GM12864 (cell line): ENCODE data around the gene ACR.
A peak's percentile ranks its signal among the peaks of the same experiment; 100 is the strongest.
"Not testable (repeated sequence)": the region's sequence is repeated elsewhere in the genome, so short reads cannot be mapped to it uniquely, and the experiment has no call there.

Experiments
- DNase-seq: peaks from one replicate; pipeline ENCODE4 v3.0.0-alpha.2; 2011; ENCODE audit warnings: low read depth
- H3K4me3 ChIP-seq: 2 replicates; pipeline ENCODE4 v1.5.1; 2011; ENCODE audit warnings: mild to moderate bottlenecking, low read depth, low read length, control low read depth

The ACR gene

DNA sequence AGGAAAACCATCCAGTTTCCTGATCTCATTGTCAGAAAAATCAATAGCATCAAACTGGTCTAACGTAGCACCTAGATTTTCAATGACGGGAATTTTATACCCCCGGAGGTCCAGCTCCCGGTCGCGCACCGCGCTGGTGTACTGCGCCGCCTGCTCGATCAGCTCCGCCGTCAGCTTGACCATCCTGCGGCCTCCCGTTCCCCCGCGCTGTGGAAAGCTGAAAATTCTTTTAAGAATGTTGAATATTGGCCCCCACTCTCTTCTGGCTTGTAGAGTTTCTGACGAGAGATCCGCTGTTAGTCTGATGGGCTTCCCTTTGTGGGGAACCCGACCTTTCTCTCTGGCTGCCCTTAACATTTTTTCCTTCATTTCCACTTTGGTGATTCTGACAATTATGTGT, 17.2 kb downstream of the ACR start:
- not testable (repeated sequence) for DNase-seq, H3K4me3 ChIP-seq

DNA sequence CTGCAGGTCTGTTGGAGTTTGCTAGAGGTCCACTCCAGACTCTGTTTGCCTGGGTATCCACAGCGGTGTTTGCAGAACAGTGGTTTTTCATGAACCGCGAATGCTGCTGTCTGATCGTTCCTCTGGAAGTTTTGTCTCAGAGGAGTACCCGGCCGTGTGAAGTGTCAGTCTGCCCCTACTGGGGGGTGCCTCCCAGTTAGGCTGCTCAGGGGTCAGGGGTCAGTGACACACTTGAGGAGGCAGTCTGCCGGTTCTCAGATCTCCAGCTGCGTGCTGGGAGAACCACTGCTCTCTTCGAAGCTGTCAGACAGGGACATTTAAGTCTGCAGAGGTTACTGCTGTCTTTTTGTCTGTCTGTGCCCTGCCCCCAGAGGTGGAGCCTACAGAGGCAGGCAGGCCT, 18.4 kb downstream of the ACR start:
- not testable (repeated sequence) for DNase-seq, H3K4me3 ChIP-seq

DNA sequence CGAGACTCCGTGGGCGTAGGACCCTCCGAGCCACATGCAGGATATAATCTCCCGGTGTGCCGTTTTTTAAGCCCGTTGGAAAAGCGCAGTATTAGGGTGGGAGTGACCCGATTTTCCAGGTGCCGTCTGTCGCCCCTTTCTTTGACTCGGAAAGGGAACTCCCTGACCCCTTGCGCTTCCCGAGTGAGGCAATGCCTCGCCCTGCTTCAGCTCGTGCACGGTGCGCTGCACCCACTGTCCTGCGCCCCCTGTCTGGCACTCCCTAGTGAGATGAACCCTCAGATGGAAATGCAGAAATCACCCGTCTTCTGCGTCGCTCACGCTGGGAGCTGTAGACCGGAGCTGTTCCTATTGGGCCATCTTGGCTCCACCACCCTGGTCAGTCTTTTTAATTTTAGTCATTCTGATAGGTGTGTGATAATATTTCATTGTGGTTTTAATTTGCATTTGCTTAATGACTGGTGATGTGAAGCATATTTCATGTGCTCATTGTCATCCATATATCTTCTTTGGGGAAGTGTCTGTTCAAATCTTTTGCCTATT, 19.0 kb downstream of the ACR start:
- DNase-seq = not testable (repeated sequence)
- peak overlapping the region; percentile 54 for H3K4me3 ChIP-seq

DNA sequence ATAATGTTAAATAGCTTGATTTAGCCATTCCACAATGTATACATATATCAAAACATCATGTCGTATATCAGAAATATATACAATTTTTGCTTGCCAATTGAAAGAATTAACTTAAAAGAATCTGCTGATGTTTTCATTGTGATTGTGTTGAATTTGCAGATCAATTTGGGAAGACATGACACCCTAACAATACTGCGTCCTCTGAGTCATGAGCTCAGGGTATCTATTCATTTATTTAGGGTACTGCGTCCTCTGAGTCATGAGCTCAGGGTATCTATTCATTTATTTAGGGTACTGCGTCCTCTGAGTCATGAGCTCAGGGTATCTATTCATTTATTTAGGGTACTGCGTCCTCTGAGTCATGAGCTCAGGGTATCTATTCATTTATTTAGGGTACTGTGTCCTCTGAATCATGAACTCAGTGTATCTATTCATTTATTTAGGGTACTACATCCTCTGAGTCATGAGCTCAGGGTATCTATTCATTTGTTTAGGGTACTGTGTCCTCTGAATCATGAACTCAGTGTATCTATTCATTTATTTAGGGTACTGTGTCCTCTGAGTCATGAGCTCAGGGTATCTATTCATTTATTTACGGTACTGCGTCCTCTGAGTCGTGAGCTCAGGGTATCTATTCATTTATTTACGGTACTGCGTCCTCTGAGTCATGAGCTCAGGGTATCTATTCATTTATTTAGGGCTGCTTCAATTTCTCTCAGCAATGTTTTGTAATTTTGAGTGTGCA, 21.8 kb downstream of the ACR start:
- H3K4me3 ChIP-seq, DNase-seq: not testable (repeated sequence)

DNA sequence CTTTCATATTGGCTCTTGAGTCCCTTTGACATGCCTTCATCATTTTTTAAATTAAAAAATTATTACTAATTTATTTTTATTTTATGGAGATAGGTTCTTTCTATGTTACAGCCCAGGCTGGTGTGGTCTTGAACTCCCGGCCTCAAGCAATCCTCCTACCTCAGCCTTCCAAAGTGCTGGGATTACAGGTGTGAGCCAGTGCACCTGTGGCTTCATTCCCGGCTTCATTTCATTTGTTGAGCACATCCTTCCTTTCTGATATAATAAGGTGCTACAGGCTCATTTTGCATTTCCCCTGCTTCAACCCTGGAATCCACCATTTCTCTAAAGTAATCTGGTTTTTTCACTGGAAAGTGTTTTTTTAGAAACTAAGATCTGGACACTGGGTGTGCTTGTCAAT, 23.8 kb downstream of the ACR start:
- not testable (repeated sequence) for H3K4me3 ChIP-seq, DNase-seq

DNA sequence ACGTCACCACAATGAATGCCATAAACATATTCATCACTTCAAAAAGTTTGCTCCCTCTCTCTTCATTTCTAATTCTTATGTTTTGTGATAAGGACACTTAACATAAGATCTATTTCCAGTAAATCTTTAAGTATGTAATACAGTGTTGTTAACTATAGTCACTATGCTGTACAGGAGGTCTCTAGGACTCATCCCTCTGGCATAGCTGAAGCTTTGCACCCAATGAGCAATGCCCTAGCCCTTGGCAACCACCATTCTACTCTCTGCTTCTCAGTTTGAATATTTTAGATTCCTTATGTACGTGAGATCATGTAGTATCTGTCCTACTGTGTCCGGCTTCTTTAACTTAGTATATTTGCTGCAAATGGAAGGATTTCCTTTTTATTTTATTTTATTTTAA, 26.3 kb downstream of the ACR start:
- not testable (repeated sequence) for DNase-seq, H3K4me3 ChIP-seq

DNA sequence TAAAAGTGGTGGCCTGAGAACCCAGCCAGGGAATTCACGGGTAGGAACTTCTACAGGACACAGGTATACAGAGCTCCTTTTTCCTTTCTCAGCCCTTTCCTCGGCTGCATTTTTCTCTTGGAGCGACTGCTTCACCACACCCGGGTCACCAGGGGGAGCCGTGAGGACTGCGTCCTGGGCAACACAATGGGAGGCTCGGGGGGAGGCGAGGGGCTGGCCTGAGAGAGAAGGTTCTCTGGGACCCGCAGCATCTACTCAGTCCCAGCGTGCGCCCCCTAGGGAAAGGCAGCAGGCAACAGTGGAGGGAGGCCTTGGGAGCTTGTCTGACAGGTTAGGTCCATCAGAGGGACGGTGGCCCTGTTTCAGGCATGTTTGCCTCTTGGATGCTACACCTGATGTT, 37.1 kb downstream of the ACR start:
- not testable (repeated sequence) for DNase-seq, H3K4me3 ChIP-seq

DNA sequence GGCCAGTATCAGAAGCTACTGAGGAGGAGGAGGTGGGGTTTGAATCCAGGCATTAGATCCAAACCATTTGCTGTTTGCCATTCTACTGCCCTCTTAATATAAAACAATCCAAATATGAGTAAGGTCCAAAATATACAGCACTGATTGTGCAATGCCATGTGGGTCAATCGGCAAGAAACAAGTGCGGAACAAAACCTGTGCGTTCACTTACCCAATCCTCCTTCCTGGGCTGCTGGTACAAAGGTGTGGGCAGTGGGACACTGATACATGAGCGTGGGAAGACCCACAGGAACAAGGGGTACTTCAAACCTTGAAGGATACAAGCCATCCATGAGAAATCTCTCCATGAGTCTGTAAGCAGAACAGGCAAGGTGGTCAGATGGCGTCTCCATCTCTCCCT, 39.6 kb downstream of the ACR start:
- H3K4me3 ChIP-seq, DNase-seq: not testable (repeated sequence)

DNA sequence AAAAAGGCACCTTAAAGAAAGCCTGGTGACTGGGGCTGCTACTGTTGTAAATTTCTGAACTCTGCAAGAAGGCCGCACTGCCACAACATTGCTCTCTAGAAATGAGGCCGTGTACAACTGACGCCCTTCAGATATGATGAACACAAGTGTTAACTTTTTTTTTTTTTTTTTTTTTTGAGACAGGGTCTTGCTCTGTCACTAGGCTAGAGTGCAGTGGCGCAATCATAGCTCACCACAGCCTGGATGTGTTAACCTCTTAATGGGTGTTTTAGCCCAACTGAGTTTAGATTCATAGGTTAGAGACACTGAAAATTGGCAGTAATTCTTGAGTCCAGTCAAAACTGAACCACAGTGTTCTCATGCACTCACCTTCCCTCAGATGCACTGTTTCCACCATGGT, 42.2 kb downstream of the ACR start:
- not testable (repeated sequence) for H3K4me3 ChIP-seq, DNase-seq

DNA sequence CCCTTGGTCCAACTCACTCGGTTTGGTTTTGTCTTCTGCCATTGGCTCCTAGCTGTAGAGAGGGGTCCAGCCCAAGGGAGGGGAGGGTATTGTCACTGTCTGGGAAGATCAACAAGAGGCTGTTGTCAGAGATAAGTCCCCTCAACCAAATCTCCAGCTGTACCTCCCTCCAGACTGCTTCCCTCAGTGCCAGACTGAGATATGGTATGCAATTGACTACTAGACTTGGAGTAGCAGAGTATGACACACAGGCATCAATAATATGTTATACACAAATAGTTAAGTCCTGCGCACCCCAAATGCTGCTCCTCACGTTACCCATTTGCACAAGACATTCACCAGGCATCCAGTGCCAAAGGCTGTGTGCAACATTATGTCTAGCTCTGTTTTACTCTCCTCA, 44.2 kb downstream of the ACR start:
- H3K4me3 ChIP-seq = not testable (repeated sequence)

DNA sequence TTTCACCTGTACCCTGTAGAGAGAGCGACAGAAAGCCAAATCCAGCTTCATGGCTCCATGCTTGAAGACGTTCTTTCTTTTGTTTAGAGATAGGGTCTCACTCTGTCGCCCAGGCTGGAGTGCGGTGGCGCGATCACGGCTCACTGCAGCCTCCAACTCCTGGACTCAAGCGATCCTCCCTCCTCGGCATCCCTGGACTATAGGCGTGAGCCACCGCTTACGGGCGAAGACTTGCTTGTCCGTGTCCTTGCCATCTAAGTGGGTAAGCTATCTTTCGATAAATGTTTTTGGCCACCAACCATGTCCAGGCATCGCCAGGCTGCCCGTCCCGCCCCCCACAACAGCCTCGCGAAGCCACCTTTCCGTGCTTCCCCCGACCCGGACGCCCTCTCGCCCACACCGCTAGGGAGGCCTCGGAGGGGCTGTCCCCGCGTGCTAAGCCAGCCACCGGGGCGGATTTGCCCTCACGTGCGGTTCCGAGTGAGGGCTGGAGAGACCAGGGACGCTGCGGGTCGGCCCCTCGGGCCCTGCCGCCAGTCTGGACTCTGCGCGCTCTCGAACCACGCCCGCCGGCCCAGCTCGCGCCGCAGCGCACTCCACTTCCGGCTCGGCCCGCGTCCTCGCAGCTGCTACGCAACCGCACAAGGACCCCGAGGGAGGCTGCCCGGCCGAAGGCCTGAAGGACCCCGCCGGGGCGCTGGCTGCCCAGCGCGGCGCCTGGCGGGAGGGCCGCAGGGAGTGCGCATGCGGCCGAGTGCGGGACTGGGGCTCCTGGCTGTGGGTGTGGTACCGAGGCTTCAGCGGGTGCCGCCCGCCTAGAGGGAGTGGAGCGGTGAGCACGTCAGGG, 45.3 kb downstream of the ACR start, which contains the start of gene RABL2B:
Gene RABL2B (minus strand): TSS at position 604 of the 847 bp plus-strand sequence. CDS start 1,342 bp downstream, outside the sequence.
- DNase-seq = peak; percentile 63
- H3K4me3 ChIP-seq = peak within 1 kb of the TSS; percentile 60

More for the DNA sequence above, 44.2 kb downstream of the ACR start:
- not testable (repeated sequence) for DNase-seq

DNA sequence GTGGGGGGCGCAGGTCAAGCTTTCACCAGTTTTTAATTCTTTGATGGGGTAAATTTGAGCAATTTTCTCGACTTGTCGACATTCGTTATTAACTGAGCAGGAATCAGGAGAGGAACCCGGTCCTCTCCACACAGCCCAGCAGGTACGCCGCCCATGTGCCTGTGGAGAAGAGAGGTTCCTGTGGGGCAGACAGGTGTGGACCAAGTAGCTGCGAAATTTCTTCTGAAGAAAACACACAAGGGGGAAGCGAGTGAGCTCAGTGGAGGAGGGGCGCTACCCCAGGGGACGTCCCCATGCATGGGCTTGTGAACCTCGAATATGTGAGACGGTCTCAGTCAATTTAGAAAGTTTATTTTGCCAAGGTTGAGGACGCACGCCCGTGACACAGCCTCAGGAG, 45.9 kb downstream of the ACR start:
- not testable (repeated sequence) for DNase-seq
- peak overlapping the region; percentile 60 for H3K4me3 ChIP-seq

DNA sequence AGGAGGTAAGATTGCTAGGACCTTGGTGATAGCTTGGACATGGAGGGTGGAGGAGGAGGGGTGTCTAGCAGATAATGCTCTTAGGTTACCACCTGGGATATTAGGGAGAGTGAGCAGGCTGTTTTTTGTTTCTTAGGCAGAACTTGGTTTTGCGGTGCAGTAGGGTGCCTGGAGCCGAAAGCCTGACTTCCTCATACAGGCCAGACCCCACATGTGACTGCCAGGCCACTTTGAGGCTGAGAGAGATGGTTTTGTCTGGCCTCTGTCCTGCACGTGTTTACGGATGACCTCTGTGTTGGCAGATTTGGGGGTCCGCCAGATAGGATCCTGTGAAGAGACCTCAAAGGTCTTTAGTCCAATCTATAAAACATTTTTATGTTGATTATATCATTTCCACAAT, 47.3 kb downstream of the ACR start:
- not testable (repeated sequence) for DNase-seq

DNA sequence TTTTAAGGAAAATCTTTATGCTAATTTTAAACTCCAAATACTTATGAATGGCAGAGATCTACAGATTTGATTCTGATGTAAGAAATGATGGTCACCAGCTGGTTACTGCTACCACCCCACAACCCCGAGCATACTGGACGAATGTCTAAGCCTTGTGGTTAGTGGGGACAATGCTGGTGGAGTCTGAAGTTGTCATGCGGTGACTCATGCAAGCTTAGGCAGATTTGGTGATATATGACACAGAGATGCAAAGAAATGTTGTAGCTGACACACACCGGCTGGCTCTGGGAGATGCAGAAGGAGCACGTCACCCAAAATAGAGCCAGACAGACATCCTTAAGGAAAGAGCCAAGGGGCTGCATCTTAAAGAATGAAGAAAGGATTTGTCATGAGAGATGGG, 48.9 kb downstream of the ACR start:
- not testable (repeated sequence) for H3K4me3 ChIP-seq, DNase-seq

More for the DNA sequence above, 47.3 kb downstream of the ACR start:
- H3K4me3 ChIP-seq = not testable (repeated sequence)
